Thymus (tissue), 11 donors: ENCODE measurements around the gene SNX11. TPM values are rescaled to one million over a fixed set of nuclear protein-coding genes. Genes with fewer than 3 reads are reported as not detected.

Experiments used
- DNase-seq, 9 donors: peaks; one replicate each; pipeline ENCODE4 v3.0.0-alpha.2; 2013; ENCODE audit warnings: low spot score in 9 of 9, low read depth in 6 of 9, missing footprints in 1 of 9
- H3K27ac ChIP-seq, 2 donors: one replicate each; pipeline ENCODE4 v1.5.1; 2013; ENCODE audit warnings: control low read depth in 1 of 2, low read depth in 1 of 2, low read length in 1 of 2, mild to moderate bottlenecking in 1 of 2, moderate library complexity in 1 of 2
- H3K27me3 ChIP-seq, 2 donors: one replicate each; pipeline ENCODE4 v1.5.1; 2013; ENCODE audit warnings: low read length in 1 of 2; ENCODE audit not compliant: control insufficient read depth in 2 of 2, insufficient read depth in 1 of 2
- H3K36me3 ChIP-seq, 2 donors: one replicate each; pipeline ENCODE4 v1.5.1; 2013; ENCODE audit warnings: low read length in 1 of 2, mild to moderate bottlenecking in 1 of 2, moderate library complexity in 1 of 2; ENCODE audit not compliant: control insufficient read depth in 2 of 2, insufficient read depth in 2 of 2
- H3K4me1 ChIP-seq, 2 donors: one replicate each; pipeline ENCODE4 v1.5.1; 2013; ENCODE audit warnings: low read length in 2 of 2; ENCODE audit not compliant: control insufficient read depth in 2 of 2, insufficient read depth in 2 of 2
- H3K4me3 ChIP-seq, 2 donors: one replicate each; pipeline ENCODE4 v1.5.1; 2013; ENCODE audit warnings: low read length in 2 of 2, control low read depth in 1 of 2, mild to moderate bottlenecking in 1 of 2
- H3K9me3 ChIP-seq, 2 donors: one replicate each; pipeline ENCODE4 v1.5.1; 2013; ENCODE audit warnings: low read length in 1 of 2, mild to moderate bottlenecking in 1 of 2; ENCODE audit not compliant: control insufficient read depth in 2 of 2, insufficient read depth in 1 of 2
- WGBS: extraction: QIAGEN DNeasy Blood & Tissue Kit; methylation state at CpG from one replicate; pipeline ENCODE4 v1.1.7; 2013; 5-methylcytosine and 5-hydroxymethylcytosine counted together
- polyA plus RNA-seq: library from polyadenylated mRNA; stranded (reverse); fragments of 200-250 nt; gene quantifications from one replicate; pipeline ENCODE4 v1.2.3, GENCODE V29; 2013
- total RNA-seq: library from RNA; stranded (reverse); fragments of 120-200 nt; gene quantifications from one replicate; pipeline ENCODE4 v1.2.4, GENCODE V29; 2013
- donor health status: healthy.

The SNX11 gene
- total and polyA plus RNA-seq, 2 donors = 15.9 to 23.6 TPM

GRCh38 chr17:48162306-48162934 is 54.9 kb downstream of the SNX11 start:
- Histone ChIP-seq H3K9me3 (no peaks in the 10 kb centered on the region), H3K36me3 (peaks cover 8 to 13% of the 10 kb centered on the region in 2 donors), H3K27me3 (no peaks in the 10 kb centered on the region), H3K4me1 (no peaks in the 10 kb centered on the region), H3K27ac (no peak overlapping the region), H3K4me3 (no peak overlapping the region)
- no peak for DNase-seq
- 98% methylated on average over 5 of the region's 5 CpGs for WGBS

- Histone ChIP-seq H3K27ac (no peak overlapping the region), H3K9me3 (no peaks in the 10 kb centered on the region), H3K27me3 (no peaks in the 10 kb centered on the region), H3K4me3 (no peak overlapping the region), H3K36me3 (peaks cover 8 to 13% of the 10 kb centered on the region in 2 donors), H3K4me1 (no peaks in the 10 kb centered on the region)
- WGBS = 68% methylated on average over 5 of the region's 5 CpGs
- DNase-seq = peak in 1 of 9 donors; percentile 9
Observed at GRCh38 chr17:48162946-48163506, 55.5 kb downstream of the SNX11 start.

- H3K4me1 ChIP-seq = no peaks in the 10 kb centered on the region
- H3K36me3 ChIP-seq = peaks cover 8 to 13% of the 10 kb centered on the region in 2 donors
- no peak overlapping the region for H3K27ac ChIP-seq
- WGBS = 100% methylated on average over 1 of the region's 1 CpG
- no peaks in the 10 kb centered on the region for H3K27me3 ChIP-seq
- H3K4me3 ChIP-seq = no peak overlapping the region
- no peaks in the 10 kb centered on the region for H3K9me3 ChIP-seq
- DNase-seq = no peak
Observed at GRCh38 chr17:48163809-48164208, 56.2 kb downstream of the SNX11 start.

GRCh38 chr17:48169926-48170325 is 62.4 kb downstream of the SNX11 start:
- 100% methylated on average over 1 of the region's 1 CpG for WGBS
- no peak for DNase-seq
- no peaks in the 10 kb centered on the region for H3K9me3 ChIP-seq
- peaks cover 4 to 10% of the 10 kb centered on the region in 2 donors for H3K36me3 ChIP-seq
- no peak overlapping the region for H3K4me3 ChIP-seq
- no peak overlapping the region for H3K27ac ChIP-seq
- H3K4me1 ChIP-seq = no peaks in the 10 kb centered on the region
- no peaks in the 10 kb centered on the region for H3K27me3 ChIP-seq

Other genes starting within 250 kb of the SNX11 start
- gene SP2, start 211.5 kb upstream of the SNX11 start, total RNA-seq = 1.3 TPM
- 10.6 TPM for gene SP2, start 211.5 kb upstream of the SNX11 start, polyA plus RNA-seq
- gene PNPO, start 166.2 kb upstream of the SNX11 start, total RNA-seq = 21.4 TPM
- 9.0 TPM for gene PNPO, start 166.2 kb upstream of the SNX11 start, polyA plus RNA-seq
- gene PRR15L, start 149.9 kb upstream of the SNX11 start, total RNA-seq = 0.38 TPM
- gene PRR15L, start 149.9 kb upstream of the SNX11 start, polyA plus RNA-seq = 1.9 TPM
- 125 TPM for gene CDK5RAP3, start 136.7 kb upstream of the SNX11 start, total RNA-seq
- 684 TPM for gene CDK5RAP3, start 136.7 kb upstream of the SNX11 start, polyA plus RNA-seq
- 5.5 TPM for gene COPZ2, start 70.0 kb upstream of the SNX11 start, total RNA-seq
- gene COPZ2, start 70.0 kb upstream of the SNX11 start, polyA plus RNA-seq = 16.3 TPM
- gene NFE2L1, start 59.4 kb upstream of the SNX11 start, total RNA-seq = 14.6 TPM
- 88.1 TPM for gene NFE2L1, start 59.4 kb upstream of the SNX11 start, polyA plus RNA-seq
- gene CBX1, start 6.3 kb upstream of the SNX11 start, total RNA-seq = 64.6 TPM
- 39.8 TPM for gene CBX1, start 6.3 kb upstream of the SNX11 start, polyA plus RNA-seq